Skeletal muscle satellite cell (primary cell): Measurements from ENCODE around the gene CYB5R3. TPM values are rescaled to one million over a fixed set of nuclear protein-coding genes. Genes with fewer than 3 reads are reported as not detected.
"Not testable (repeated sequence)": the region's sequence is repeated elsewhere in the genome, so short reads cannot be mapped to it uniquely, and the experiment has no call there.

Source experiments
- H3K27me3 ChIP-seq: 2 replicates; pipeline ENCODE4 v1.7.0; 2013; ENCODE audit warnings: low read length; ENCODE audit not compliant: control insufficient read depth, insufficient read depth
- H3K36me3 ChIP-seq: 2 replicates; pipeline ENCODE4 v1.7.0; 2013; ENCODE audit warnings: mild to moderate bottlenecking, control low read depth, low read length; ENCODE audit not compliant: insufficient read depth
- H3K4me1 ChIP-seq: 2 replicates; pipeline ENCODE4 v1.7.0; 2013; ENCODE audit warnings: low read length; ENCODE audit not compliant: control insufficient read depth, insufficient read depth
- H3K4me2 ChIP-seq: 2 replicates; pipeline ENCODE4 v1.7.0; 2013; ENCODE audit warnings: mild to moderate bottlenecking, low read length
- H3K4me3 ChIP-seq: 2 replicates; pipeline ENCODE4 v1.7.0; 2013; ENCODE audit warnings: low read length
- H3K9ac ChIP-seq: 2 replicates; pipeline ENCODE4 v1.7.0; 2013; ENCODE audit warnings: mild to moderate bottlenecking, low read depth, low read length, moderate library complexity
- H3K9me3 ChIP-seq: replicated peaks from 2 replicates; pipeline ENCODE4 v1.7.0; 2013; ENCODE audit warnings: mild to moderate bottlenecking, control low read depth, low read length
- small RNA-seq: library from RNA; depleted of rRNA; stranded (forward); fragments of <200 nt; gene quantifications from one replicate; pipeline ENCODE3, GENCODE V24; 2012

The CYB5R3 gene

DNA sequence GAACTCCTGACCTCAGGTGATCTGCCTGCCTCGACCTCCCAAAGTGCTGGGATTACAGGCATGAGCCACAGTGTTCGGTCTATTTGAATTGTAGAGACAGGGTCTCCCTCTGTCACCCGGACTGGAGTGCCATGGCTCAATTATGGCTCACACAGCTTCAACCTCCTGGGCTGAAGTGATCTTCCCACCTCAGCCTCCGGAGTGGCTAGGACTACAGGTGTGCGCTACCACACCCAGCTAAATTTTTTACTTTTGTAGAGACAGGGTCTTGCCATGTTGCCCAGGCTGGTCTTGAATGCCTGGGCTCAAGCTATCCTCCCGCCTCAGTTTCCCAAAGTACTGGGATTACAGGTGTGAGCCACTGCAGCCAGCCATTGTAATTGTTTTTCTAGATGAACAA is 81.2 kb downstream of the CYB5R3 start:
- not testable (repeated sequence) for H3K4me3 ChIP-seq, H3K4me2 ChIP-seq

More for the DNA sequence above, 81.2 kb downstream of the CYB5R3 start:
- not testable (repeated sequence) for H3K36me3 ChIP-seq, H3K27me3 ChIP-seq, H3K4me1 ChIP-seq, H3K9ac ChIP-seq, H3K9me3 ChIP-seq

Small RNA genes within 50 kb of the gene (small RNA-seq; reads per million reads assigned to genes)
- gene RNU6-513P = not detected
